GM11168 (cell line): ENCODE measurements around the gene ATP6V1E1.
"Not testable (repeated sequence)": the region's sequence is repeated elsewhere in the genome, so short reads cannot be mapped to it uniquely, and the experiment has no call there.

ENCODE experiments used
- in situ Hi-C: fragments of 300-500 bp; cut with MboI; formaldehyde crosslinking; loops from one replicate; pipeline ENCODE4 v1.12.0; 2022; ENCODE audit warnings: low sequenced_read_pairs; ENCODE audit not compliant: unreplicated experiment

Gene ATP6V1E1

DNA sequence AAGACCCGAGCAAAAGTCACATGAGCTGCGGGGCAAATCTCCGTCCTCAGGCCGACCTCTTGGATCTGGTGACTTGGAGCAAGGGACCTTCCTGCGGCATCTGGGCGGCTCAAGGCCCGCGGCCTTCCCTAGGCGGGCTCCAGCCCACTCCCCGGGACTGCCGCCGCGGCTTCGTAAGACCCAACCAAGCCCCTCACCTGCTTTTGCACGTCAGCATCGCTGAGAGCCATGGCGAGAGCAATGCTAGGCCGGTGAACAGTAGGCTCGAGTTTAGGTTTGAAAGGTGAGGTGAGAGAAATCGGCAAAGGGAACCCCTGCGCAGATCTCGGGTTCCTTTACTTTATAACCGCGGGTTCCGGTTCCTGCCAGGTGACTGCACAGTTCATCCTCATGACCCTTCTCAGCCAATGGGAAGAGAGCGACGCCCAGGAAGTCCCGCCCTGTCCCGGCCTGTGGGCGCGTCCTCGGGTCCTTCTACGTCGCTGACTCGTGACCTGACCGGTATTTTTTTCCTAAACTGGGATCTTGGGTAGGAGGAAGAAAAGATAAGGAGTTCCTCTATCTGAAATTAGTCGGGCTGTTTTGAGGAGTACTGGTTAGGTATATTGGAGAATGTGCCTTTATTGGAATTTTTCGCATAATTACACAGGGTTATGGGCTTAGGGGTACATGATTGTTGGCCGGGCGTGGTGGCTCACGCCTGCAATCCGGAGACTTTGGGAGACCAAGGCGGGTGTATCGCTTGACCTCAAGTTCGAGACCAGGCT lies at the start of gene ATP6V1E1:
Gene ATP6V1E1, minus strand, starts transcription at position 344 of the 767 bp plus-strand sequence. Its CDS starts 114 bp downstream, at position 230.
- in situ Hi-C loops: no loop called here

DNA sequence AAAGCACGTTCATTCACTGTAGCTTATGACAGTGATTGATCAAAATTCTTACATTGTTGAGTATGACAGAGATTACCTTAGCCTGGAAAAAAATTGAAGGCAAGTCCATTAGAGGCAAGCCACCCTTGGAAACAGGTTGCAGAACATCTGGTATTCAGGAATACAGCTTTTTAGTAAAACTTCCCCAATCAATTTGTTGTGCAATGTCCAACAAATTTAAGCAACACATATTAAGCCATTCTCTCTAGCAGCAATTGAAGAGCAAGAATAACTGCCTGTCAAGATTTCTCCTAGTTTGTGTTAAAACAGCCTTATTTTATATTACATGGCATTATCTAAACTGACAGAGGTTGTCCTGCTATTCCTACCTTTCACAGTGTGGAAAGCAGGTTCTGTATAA lies 47.0 kb upstream of the ATP6V1E1 start:
- in situ Hi-C loops: no loop called here

DNA sequence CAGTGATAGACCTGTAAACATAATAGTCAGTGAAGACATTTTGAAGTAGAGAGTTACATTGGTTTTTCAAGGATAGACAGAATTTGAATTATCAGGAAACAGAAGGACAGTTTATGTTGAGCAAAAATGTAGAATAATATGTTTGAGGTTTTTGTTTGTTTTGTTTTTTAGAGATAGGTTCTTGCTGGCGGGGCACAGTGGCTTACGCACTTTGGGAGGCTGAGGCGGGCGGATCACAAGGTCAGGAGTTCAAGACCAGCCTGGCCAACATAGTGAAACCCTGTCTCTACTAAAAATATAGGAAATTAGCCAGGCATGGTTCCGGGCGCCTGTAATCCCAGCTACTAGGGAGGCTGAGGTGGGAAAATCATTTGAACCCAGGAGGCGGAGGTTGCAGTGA lies 45.6 kb upstream of the ATP6V1E1 start:
- in situ Hi-C loops: no loop called here

DNA sequence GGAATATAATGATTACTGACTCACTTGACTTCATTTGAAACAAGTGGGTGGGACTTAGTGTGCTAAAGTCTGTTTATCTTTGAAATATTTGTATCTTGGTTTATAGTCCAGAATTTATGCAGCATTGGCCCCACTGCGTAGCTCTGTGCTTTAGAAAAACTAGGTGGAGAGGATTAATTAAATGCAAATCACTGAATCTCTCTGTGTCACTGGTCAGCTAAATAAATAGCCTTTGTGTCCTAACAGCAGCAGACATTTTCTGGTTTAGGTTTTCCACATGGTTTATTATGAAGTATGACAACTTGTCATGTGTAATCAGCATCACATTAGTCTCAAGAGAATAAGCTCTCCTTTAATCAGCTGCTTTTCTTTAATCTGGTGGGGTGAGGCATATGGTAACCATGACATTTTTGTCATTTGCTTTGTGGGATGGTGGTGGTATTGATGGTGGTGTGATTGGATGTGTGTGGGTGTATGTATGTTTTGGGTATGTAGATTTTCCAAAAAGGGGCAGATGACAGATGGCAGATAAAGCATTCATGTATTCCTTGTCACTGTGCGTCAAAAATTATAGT lies 44.0 kb upstream of the ATP6V1E1 start:
- in situ Hi-C loops: no loop called here

DNA sequence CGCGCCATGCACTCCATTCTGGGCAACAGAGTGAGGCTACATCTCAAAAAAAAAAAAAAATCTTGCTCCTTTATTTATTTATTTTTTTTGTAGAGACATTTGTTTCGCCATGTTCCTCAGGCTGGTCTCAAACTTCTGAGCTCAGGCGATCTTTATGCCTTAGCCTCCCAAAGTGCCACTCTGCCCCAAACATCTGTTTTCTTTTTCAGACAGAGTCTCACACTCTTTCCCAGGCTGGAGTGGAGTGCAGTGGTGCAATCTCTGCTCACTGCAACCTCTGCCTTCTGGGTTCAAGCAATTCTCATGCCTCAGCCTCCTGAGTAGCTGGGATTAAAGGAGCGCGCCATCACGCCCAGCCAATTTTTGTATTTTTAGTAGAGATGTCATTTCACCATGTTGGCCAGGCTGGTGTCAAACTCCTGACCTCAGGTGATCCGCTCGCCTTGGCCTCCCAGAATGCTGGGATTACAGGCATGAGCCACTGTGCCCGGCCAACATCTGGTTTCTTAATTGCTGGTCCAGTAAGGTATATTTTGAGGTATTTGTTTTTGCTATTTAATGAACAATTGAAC lies 43.1 kb upstream of the ATP6V1E1 start:
- in situ Hi-C loops: not testable (repeated sequence)

DNA sequence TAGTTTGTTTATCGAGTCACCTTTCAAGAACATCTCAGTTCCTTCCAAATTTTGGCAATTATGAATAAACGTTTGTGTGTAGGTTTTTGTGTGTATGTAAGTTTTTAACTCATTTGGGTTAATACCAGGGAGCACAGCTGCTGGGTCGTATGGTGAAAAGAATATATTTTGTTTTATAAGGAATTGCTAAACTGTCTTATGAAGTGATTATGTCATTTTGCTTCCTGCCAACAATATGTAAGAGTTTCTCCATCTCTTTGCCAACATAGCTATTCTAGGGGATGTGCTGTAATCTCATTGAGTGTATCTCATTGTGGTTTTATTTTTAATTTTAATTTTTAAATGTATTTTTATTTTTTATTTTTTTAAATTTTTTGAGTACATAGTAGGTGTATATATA lies 37.3 kb upstream of the ATP6V1E1 start:
- in situ Hi-C loops: no loop called here

DNA sequence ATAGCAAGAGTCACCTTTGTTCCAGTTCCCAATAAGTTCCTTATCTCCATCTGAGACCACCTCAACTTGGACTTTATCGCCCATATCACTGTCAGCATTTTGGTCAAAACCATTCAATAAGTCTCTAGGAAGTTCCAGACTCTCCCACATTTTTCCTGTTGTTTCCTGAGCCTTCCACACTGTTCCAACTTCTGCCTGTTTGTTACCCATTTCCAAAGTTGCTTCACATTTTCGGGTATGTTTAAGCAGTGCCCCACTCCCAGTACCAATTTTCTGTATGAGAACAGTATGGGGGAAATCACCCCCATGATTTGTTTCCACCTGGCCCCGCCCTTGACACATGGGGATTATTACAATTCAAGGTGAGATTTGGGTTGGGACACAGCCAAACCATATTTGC lies 36.7 kb upstream of the ATP6V1E1 start:
- in situ Hi-C loops: no loop called here

DNA sequence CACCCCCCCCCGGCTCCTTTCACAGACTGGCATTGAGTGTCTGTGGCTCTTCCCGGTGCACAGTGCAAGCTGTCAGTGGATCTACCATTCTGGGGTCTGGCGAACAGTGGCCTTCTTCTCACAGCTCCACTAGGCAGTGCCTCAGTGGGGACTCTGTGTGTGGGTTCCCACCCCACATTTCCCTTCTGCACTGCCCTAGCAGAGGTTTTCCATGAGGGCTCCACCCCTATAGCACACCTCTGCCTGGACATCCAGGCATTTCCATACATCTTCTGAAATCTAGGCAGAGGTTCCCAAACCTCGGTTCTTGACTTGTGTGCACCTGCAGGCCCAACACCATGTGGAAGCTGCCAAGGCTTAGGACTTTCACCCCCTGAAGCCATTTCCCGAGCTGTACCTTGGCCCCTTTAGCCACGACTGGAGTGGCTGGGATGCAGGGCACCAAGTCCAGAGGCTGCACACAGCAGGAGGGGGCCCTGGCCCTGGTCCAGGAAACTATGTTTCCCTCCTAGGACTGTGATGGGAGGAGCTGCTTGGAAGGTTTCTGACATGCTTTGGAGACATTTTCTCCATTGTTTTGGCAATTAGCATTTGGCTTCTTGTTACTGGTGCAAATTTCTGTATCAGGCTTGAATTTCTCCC lies 36.0 kb upstream of the ATP6V1E1 start:
- in situ Hi-C loops: no loop called here

DNA sequence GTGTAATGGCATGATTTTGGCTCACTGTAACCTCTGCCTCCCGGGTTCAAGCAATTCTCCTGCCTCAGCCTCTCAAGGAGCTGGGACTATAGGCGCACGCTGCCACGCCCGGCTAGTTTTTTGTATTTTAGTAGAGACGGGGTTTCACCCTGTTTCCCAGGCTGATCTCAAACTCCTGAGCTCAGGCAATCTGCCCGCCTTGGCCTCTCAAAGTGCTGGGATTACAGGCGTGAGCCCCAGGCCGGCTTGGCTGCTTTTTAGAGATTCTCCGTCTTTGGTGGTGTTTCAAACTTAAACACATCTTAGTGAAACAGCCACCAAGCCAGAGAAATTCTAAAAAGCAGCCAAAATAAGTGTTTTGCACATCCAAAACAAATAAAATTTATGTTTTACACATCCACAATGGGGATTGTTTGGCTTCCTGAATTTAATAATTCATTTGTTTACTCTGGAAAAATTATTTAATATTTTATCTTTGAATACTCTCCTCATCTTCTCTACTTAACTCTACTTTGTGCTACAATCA lies 28.4 kb upstream of the ATP6V1E1 start:
- in situ Hi-C loops: no loop called here

DNA sequence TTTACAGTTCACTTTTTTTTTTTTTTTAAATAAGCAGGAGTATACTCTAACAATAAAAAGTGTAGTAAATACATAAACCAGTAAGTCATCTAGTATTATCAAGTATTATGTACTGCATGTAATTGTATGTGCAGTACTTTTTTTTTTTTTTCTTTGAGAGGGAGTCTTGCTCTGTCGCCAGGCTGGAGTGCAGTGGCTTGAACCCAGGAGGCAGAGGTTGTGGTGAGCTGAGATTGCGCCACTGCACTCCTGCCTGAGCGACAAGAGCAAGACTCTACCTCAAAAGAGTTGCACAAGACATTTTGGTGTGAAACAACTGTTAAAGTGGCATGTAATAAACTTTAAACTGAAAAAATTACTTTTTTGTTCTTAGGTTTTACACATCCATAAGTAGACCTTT lies 26.7 kb upstream of the ATP6V1E1 start:
- in situ Hi-C loops: no loop called here

DNA sequence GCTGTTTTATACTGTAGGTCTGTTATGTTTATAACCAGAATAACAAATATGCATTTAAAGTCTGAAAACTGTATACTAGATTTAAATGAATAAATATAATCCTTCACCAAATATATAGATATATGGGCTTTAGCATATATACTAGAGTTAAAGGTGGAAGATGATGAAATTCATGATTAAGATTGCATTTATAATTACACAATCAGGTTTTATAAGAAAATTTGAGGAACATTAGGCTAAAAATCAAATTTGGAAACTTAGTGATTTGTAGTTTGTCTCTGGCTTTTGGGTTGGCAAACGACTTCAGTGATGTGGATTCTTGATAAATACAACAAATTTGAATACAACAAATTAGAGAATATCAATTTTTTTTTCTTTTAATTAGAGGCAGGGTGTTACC lies 20.0 kb upstream of the ATP6V1E1 start:
- in situ Hi-C loops: no loop called here

DNA sequence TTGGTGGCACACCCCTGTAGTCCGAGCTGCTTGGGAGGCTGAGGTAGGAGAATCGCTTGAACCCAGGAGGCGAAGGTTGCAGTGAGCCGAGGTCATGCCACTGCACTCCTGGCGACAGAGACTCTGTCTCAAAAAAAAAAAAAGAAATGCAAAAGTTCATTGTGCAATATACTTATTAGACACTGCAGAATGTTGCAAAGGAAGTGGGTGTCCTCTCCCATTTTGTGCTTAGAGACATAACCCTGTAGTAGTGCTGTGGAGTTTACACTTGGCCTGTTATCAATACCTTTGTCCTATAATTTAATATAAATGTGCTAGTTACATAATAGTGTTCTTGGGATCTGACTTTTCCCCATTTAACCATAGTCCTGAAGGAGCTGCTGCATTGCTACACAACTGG lies 19.4 kb upstream of the ATP6V1E1 start:
- in situ Hi-C loops: no loop called here

DNA sequence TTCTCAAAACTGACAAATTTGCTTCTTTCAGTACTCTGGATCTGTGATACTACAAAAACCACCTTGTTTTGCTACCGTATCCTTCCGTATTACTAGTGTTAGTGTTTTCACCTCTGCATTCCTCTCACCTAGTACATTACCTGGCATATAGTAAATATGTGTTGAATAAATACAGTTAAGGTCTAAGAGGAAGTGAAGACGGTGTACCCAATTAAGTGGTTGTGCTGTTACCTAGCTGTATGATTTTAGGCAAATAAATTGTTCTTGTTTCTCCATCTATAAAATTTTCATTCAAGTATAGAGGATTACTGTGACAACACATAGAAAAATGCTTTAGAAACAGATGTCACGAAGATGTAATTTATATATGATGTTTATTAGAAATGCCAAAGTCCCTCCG lies 18.9 kb upstream of the ATP6V1E1 start:
- in situ Hi-C loops: no loop called here

DNA sequence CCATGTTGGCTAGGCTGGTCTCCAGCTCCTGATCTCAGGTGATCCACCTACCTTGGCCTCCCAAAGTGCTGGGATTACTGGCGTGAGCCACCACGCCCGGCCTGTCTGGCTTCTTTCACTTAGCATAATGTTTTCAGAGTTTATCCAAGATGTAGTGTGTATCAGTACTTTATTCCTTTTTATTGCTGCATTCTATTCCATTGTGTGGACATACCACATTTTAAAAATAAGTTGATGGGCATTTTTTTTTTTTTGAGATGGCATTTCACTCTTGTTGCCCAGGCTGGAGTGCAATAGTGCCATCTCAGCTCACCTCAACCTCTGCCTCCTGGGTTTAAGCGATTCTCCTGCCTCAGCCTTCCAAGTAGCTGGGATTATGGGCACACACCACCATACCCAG lies 13.8 kb upstream of the ATP6V1E1 start:
- in situ Hi-C loops: not testable (repeated sequence)

DNA sequence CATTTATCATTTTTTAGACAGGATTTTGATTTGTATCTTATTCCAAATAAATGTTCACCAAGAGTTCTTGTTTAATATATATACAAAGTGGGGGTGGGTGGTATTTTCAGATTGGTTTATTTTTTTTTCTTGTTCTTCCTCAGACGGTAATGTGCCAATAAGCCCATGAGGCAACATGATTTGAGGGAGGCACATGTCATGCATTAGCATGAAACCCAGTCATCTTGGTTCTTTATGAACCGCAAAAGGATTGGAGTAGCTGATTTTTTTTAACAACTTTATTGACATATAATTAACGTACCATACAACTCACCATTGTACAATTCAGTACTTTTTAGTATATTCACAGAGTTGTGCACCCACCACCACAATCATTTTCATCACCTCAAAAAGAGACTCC lies 12.7 kb upstream of the ATP6V1E1 start:
- in situ Hi-C loops: no loop called here

DNA sequence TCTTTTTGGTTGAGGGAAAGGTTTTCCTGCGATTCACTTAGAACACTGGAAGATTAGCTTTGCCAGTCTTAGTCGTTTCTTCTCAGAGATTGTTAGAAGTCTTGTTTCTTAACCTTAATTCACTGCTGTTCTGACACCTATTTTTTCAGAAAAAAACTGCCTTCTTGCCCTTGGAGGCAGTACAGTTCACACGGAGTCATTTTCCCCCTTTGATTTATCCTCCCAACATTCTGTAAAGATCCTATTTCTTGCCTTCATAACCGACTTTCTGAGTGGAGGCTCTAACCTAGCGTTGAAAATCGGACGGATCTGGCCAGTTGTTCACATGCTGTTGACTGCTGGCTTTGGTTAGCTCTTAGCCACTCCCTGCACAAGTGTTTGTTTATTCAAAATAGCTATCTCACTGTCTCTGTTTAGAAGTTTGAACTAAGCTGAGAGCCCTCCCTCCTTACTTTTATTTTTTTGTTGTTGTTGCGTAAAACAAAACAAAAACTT lies 10.7 kb upstream of the ATP6V1E1 start:
- in situ Hi-C loops: no loop called here

DNA sequence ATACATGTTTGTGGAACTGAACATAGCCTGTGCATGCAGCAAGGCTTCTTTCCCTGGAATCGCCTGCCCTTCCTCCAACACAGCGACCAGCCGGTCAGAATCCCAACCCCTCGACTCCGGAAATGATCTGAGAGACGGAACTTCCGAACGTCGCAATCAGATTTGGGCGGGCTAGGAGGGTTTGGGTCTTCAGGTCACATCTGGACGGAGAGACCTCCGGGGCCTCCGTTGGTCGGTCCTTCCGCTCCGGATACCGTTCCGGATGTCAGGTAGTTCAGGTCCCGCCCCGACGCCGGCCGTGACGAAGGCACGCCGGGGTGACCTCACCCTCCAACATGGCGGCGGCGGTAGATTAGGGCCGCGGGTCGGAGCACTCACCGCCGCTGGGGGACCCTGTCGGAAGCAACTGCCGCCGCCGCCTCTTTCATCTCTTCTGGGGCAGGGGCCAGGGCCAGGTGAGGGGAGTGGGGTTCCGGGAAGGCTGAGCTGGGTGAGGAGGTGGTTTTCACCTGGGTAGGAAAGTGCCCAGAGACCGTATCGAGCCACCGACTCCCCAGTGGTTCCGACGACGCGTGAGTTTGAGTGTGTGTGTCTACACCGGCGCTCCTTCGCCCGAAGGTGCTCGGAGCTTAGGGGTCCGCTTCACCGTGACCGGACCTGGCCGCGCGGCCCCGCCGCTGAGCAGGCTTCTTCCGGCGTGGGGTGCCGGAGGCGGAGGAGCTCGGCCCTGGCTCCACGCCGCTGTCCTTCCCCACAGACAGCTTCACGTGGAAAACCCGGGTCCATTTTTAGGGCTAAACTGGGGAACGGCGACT lies 10.1 kb upstream of the ATP6V1E1 start, which contains the start of gene BCL2L13:
Gene BCL2L13, plus strand, starts transcription at position 326 of the 815 bp plus-strand sequence. CDS start 16,955 bp downstream, outside the sequence.
- in situ Hi-C loops: no loop called here

DNA sequence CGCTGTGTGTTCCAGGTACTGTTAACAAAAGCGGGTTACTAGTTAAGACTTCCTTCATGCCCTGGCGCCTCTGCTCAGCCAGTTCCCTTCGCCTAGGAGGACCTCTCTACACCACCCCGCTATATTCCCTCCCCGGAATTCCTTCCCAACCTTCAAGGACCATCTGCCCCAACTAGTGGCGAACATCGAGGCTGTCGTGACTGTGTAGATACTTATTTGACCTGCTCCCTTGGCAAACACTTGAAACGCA lies 9.6 kb upstream of the ATP6V1E1 start:
- in situ Hi-C loops: no loop called here

DNA sequence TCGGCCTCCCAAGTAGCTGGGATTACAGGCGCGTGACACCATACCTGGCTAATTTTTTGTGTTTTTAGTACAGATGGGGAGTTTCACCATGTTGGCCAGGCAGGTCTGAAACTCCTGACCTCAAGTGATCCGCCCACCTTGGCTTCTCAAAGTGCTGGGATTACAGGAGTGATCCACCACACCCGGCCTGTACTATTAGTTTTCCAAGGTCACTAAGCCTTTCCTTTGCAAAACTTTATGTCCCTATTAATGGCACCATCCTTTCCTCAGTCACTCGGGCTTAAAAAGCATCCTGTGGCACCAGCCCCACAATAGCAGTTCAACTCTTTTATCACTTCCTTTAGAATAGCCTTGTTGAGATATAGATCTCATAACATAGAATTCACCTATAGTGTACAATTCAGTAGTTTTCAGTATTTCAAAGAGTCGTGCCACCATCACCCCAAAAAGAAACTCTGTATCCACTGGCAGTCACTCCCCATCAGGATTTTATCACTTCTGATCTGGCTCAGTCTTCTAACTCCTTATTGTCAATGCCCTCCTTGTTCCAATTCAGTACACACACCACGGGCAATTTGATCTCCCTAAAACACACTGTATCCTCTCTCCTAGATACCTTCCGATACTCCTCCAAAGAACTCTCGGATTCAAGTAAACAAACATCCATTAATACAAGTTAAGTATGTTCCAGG lies 9.1 kb upstream of the ATP6V1E1 start:
- in situ Hi-C loops: no loop called here

DNA sequence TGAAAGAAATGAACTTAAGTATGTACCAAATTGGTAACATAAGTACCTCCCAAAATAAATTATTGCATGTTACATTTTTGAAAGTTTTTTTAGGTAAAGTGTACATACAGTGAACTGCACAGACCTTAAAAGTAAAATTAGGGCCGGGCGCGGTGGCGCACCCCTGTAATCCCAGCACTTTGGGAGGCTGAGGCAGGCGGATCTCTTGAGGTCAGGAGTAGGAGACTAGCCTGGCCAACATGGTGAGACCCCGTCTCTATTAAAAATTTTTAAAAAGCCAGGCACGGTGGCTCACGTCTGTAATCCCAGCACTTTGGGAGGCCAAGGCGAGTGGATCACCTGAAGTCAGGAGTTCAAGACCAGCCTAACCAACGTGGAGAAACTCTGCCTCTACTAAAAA lies 8.3 kb upstream of the ATP6V1E1 start:
- in situ Hi-C loops: not testable (repeated sequence)
